Ascending aorta (tissue), 2 donors: ENCODE data around the gene CACNA2D1. TPM values are rescaled to one million over a fixed set of nuclear protein-coding genes. Genes with fewer than 3 reads are reported as not detected.

Experiments
- DNase-seq, 2 donors: peaks; one replicate each; pipeline ENCODE4 v3.0.0-alpha.2; 2019; ENCODE audit warnings: low spot score in 2 of 2
- H3K27ac ChIP-seq, 2 donors: fragments of 200-600 bp; sonication (generic); one replicate each; pipeline ENCODE4 v1.5.1; 2016 to 2017; ENCODE audit warnings: mild to moderate bottlenecking in 1 of 2
- H3K27me3 ChIP-seq: fragments of 200-600 bp; sonication (generic); one replicate; pipeline ENCODE4 v1.5.1; 2017
- H3K36me3 ChIP-seq, 2 donors: fragments of 200-600 bp; sonication (generic); one replicate each; pipeline ENCODE4 v1.5.1; 2016
- H3K4me1 ChIP-seq, 2 donors: fragments of 200-600 bp; sonication (generic); one replicate each; pipeline ENCODE4 v1.5.1; 2016 to 2017; ENCODE audit warnings: mild to moderate bottlenecking in 1 of 2
- H3K4me3 ChIP-seq, 2 donors: fragments of 200-600 bp; sonication (generic); one replicate each; pipeline ENCODE4 v1.5.1; 2016 to 2017; ENCODE audit warnings: mild to moderate bottlenecking in 1 of 2
- H3K9me3 ChIP-seq, 2 donors: fragments of 200-600 bp; sonication (generic); one replicate each; pipeline ENCODE4 v1.5.1; 2016
- CTCF ChIP-seq, 3 experiments: fragments of 200-600 bp in 2 of 3; fragments of 450-650 bp in 1 of 3; sonication (generic) in 2 of 3; IDR thresholded peaks; one replicate each; pipeline ENCODE4 v1.5.1; 2016 to 2019; ENCODE audit warnings: antibody characterized with exemption in 3 of 3, mild to moderate bottlenecking in 1 of 3, moderate library complexity in 1 of 3
- intact Hi-C: fragments of 100-400 bp; cut with DNase I; formaldehyde crosslinking; loops from one replicate; pipeline ENCODE4 v1.15.1; 2023
- total RNA-seq: library from RNA; depleted of rRNA; stranded (reverse); fragments of >200 nt; gene quantifications from one replicate; pipeline ENCODE4 v1.1.0, GENCODE V29; 2016

Gene CACNA2D1
- total RNA-seq, 1 donor from 2014 or later = 17.3 TPM

GRCh38 chr7:82255706-82256105 lies 187.9 kb downstream of the CACNA2D1 start:
- Histone ChIP-seq H3K27me3 (no peaks in the 10 kb centered on the region), H3K36me3 (no peaks in the 10 kb centered on the region), H3K4me1 (peaks cover 0 to 3% of the 10 kb centered on the region in 2 donors), H3K4me3 (no peak overlapping the region), H3K27ac (no peak overlapping the region), H3K9me3 (no peaks in the 10 kb centered on the region)
- DNase-seq = no peak
- intact Hi-C loops = no loop called here
- no peak for TF ChIP-seq CTCF (IDR thresholded peaks at IDR 0.05)

GRCh38 chr7:82250598-82250997 lies 193.0 kb downstream of the CACNA2D1 start:
- H3K4me3 ChIP-seq = no peak overlapping the region
- peaks cover 0 to 10% of the 10 kb centered on the region in 2 donors for H3K4me1 ChIP-seq
- no peaks in the 10 kb centered on the region for H3K36me3 ChIP-seq
- no peak for TF ChIP-seq CTCF (IDR thresholded peaks at IDR 0.05)
- no peak for DNase-seq
- H3K27ac ChIP-seq = no peak overlapping the region
- H3K9me3 ChIP-seq = no peaks in the 10 kb centered on the region
- intact Hi-C loops = no loop called here
- no peaks in the 10 kb centered on the region for H3K27me3 ChIP-seq

GRCh38 chr7:82249979-82250378 lies 193.6 kb downstream of the CACNA2D1 start:
- H3K27ac ChIP-seq = no peak overlapping the region
- DNase-seq = no peak
- intact Hi-C loops = no loop called here
- H3K27me3 ChIP-seq = no peaks in the 10 kb centered on the region
- H3K9me3 ChIP-seq = no peaks in the 10 kb centered on the region
- H3K4me3 ChIP-seq = no peak overlapping the region
- H3K36me3 ChIP-seq = no peaks in the 10 kb centered on the region
- peaks cover 0 to 10% of the 10 kb centered on the region in 2 donors for H3K4me1 ChIP-seq
- TF ChIP-seq CTCF (IDR thresholded peaks at IDR 0.05) = no peak

- TF ChIP-seq CTCF (IDR thresholded peaks at IDR 0.05) = peak in 2 of 3 experiments; percentile 21 to 55
- no peaks in the 10 kb centered on the region for H3K9me3 ChIP-seq
- no peaks in the 10 kb centered on the region for H3K27me3 ChIP-seq
- H3K4me1 ChIP-seq = peaks cover 0 to 10% of the 10 kb centered on the region in 2 donors
- peak overlapping the region in 1 of 2 donors; percentile 29 for H3K27ac ChIP-seq
- no peak overlapping the region for H3K4me3 ChIP-seq
- H3K36me3 ChIP-seq = no peaks in the 10 kb centered on the region
- no peak for DNase-seq
- intact Hi-C loops = no loop called here
Observed at GRCh38 chr7:82247814-82248433, 195.7 kb downstream of the CACNA2D1 start.

- Histone ChIP-seq H3K4me1 (peaks cover 0 to 10% of the 10 kb centered on the region in 2 donors), H3K36me3 (no peaks in the 10 kb centered on the region), H3K4me3 (no peak overlapping the region), H3K27me3 (no peaks in the 10 kb centered on the region), H3K9me3 (no peaks in the 10 kb centered on the region), H3K27ac (no peak overlapping the region)
- intact Hi-C loops = no loop called here
- no peak for TF ChIP-seq CTCF (IDR thresholded peaks at IDR 0.05)
- no peak for DNase-seq
Observed at GRCh38 chr7:82244947-82245517, 198.5 kb downstream of the CACNA2D1 start.
